SK-N-SH treated with all-trans-retinoic acid at 6 μM for 48 hours (cell line): ENCODE measurements around the gene STK32B.

ENCODE experiments used
- ARNTL ChIP-seq: fragments of 450-650 bp; formaldehyde crosslinking; IDR thresholded peaks from 2 replicates; pipeline ENCODE4 v1.5.0; 2020; ENCODE audit warnings: low read depth, mild to moderate bottlenecking, moderate library complexity, borderline replicate concordance
- CREB5 ChIP-seq: fragments of 250-450 bp; sonication (Bioruptor Pico); IDR thresholded peaks from 2 replicates; pipeline ENCODE4 v1.5.1; 2020; ENCODE audit warnings: low read depth, mild to moderate bottlenecking, moderate library complexity
- CSRNP3 ChIP-seq: fragments of 250-450 bp; sonication (Bioruptor Pico); IDR thresholded peaks from 2 replicates; pipeline ENCODE4 v1.5.1; 2021; ENCODE audit warnings: mild to moderate bottlenecking, moderate library complexity
- ESRRG ChIP-seq: fragments of 250-450 bp; sonication (Bioruptor Pico); IDR thresholded peaks from 2 replicates; pipeline ENCODE4 v1.6.1; 2021; ENCODE audit warnings: mild to moderate bottlenecking
- ISL1 ChIP-seq: fragments of 250-450 bp; sonication (Bioruptor Pico); IDR thresholded peaks from 2 replicates; pipeline ENCODE4 v2.1.2; 2022; ENCODE audit warnings: mild to moderate bottlenecking, moderate library complexity
- OSR1 ChIP-seq: fragments of 250-450 bp; sonication (Bioruptor Pico); IDR thresholded peaks from 2 replicates; pipeline ENCODE4 v1.8.0; 2022; ENCODE audit warnings: moderate library complexity, mild to moderate bottlenecking, inconsistent platforms
- PATZ1 ChIP-seq: fragments of 250-450 bp; sonication (Bioruptor Pico); IDR thresholded peaks from 2 replicates; pipeline ENCODE4 v1.8.0; 2020; ENCODE audit warnings: mild to moderate bottlenecking, moderate library complexity, borderline replicate concordance
- POU6F1 ChIP-seq: fragments of 250-450 bp; sonication (Bioruptor Pico); IDR thresholded peaks from 2 replicates; pipeline ENCODE4 v1.8.0; 2021; ENCODE audit warnings: low read depth, mild to moderate bottlenecking, moderate library complexity, borderline replicate concordance
- SNAI2 ChIP-seq: fragments of 250-450 bp; sonication (Bioruptor Pico); IDR thresholded peaks from 2 replicates; pipeline ENCODE4 v1.5.0; 2020; ENCODE audit warnings: mild to moderate bottlenecking, moderate library complexity
- TOX ChIP-seq: fragments of 250-450 bp; sonication (Bioruptor Pico); IDR thresholded peaks from 2 replicates; pipeline ENCODE4 v1.8.0; 2021; ENCODE audit warnings: mild to moderate bottlenecking, moderate library complexity, borderline replicate concordance
- ZC3H10 ChIP-seq: fragments of 250-450 bp; sonication (Bioruptor Pico); IDR thresholded peaks from 2 replicates; pipeline ENCODE4 v1.5.1; 2021; ENCODE audit warnings: mild to moderate bottlenecking, moderate library complexity
- ZFP3 ChIP-seq: fragments of 250-450 bp; sonication (Bioruptor Pico); IDR thresholded peaks from 2 replicates; pipeline ENCODE4 v1.5.0; 2020; ENCODE audit warnings: mild to moderate bottlenecking, moderate library complexity
- ZNF8 ChIP-seq: fragments of 450-650 bp; formaldehyde crosslinking; IDR thresholded peaks from 2 replicates; pipeline ENCODE4 v1.5.0; 2020; ENCODE audit warnings: mild to moderate bottlenecking, moderate library complexity

DNA sequence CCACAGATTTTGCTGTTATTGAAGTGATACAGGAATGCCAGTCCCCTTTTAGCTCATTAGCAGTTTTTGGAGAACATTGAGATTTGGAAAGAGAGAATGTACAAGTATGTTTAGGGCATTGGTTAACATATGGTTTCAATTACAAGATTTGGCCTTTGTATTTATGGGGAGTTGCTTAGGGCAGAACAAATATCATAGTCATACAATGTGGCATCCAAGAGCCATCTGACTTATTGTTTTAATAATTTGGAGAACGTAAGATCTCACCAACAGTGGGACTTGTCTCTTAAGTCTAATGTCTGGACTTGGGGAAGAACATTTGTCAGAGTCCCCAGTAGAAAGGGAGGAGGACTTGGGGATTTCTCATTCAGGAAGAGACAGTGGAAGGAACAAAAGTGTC lies 166.1 kb downstream of the STK32B start:
- no peak for TF ChIP-seq ISL1
- no peak for TF ChIP-seq SNAI2 (CRISPR knock-in tag)
- no peak for TF ChIP-seq ZC3H10 (CRISPR knock-in tag)
- TF ChIP-seq ESRRG: no peak
- TF ChIP-seq CREB5 (CRISPR knock-in tag): no peak
- no peak for TF ChIP-seq ZFP3 (CRISPR knock-in tag)
- TF ChIP-seq ARNTL (CRISPR knock-in tag): no peak
- TF ChIP-seq PATZ1 (CRISPR knock-in tag): no peak
- TF ChIP-seq TOX (CRISPR knock-in tag): no peak
- no peak for TF ChIP-seq OSR1
- TF ChIP-seq CSRNP3: no peak
- TF ChIP-seq POU6F1 (CRISPR knock-in tag): no peak
- no peak for TF ChIP-seq ZNF8 (CRISPR knock-in tag)
